ENCODE data around the gene DCAKD.

DNA sequence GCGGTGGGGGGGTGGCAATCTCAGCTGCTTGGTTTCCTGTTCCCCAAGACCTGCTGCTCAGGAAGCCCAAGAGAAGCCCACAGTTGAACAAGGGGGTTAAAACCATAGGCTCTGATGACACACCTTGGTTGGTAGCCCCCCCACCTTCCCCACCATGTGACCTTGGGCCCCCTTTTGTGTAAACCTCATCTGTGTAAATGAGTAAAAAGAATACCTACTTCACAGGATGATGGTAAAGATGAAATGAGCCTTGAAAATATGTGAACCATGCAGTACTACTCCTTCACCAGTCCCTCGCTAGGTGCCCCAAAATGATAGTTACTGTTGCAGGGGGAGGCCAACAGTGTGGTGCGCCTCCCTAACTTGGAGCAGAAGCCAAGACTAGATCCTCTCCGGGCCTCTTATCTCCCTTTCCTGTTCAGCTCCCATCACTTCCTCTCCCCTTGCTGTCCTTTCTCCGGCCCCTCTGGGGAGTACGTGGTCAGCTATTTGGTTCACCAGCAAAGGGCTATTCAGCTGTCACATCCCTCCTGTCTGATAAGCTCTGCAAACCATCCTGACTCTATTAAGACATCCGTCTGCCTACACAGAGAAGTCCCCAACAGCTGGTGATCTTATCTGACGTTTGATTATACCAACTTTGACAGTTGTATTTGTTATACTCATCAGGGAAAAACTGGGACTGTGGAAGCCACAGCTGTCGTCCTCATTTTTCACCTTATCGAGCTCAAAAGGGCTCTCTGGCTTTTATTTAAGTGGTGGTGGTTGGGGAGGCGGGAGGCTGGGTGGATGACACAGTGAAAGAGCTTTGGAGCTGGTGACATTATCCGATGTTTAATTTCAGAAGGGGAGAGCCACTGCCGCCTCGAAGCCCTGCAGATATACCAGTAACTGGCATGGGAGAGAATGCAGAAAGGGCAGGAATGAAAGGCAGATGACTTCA is 19.9 kb downstream of the DCAKD start:
- TF ChIP-seq POLR2AphosphoS5 (IDR thresholded peaks at IDR 0.05; ENCODE audit: low read depth, low read length) (no peak), POLR2A (IDR thresholded peaks at IDR 0.05; ENCODE audit: low read depth, low read length) (no peak)

All from GM12891 (cell line).